Posterior cingulate gyrus (tissue), 11 donors: ENCODE results near the gene LRSAM1.

Experiments
- DNase-seq, 10 donors: peaks; one replicate each; pipeline versions ENCODE4 v3.0.0 to v3.0.0-alpha.2; 2020 to 2021; ENCODE audit warnings: mixed read lengths in 3 of 10
- intact Hi-C: fragments of 100-400 bp; cut with DNase I; formaldehyde crosslinking; loops from one replicate; pipeline ENCODE4 v1.15.1; 2023

LRSAM1 gene

DNA sequence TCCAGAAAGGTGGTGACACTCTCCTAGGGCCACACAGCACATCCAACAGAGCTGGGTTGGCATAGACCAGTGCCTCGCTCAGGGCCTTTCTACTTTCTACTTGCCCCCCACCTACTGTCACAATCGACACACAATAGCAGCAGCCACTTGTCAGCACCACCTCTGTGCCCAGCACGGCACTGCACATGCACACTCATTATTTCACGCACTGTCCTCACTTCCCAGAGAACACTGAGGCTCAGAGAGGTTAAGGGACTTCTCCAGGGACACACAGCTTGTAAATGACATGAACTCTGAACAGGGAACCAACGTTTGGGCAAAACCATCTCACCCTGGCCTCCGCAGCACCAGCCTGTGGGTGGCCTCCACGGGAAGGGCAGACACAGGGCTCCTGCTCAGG is 89.9 kb downstream of the LRSAM1 start:
- DNase-seq: no peak
- intact Hi-C loops: no loop called here

DNA sequence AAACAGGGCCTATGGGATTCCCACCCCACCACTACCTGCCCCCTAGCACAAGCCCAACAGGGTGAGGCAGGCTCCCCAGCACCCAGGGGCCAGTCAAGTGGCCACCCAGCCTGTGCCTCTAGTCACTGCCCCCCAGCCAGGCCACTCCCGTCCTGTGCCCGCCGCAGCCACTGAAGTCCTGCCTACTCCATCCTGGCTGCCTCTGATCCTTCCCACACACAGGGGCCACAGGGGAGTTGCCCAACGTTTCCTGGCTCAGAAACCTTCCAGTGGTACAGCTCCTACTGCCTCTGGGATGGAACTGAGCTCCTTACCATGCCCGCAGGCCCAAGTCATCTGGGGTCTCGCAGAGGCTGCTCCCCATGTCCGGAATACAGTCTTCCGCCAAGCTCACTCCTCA is 90.6 kb downstream of the LRSAM1 start:
- intact Hi-C loops: no loop called here
- no peak for DNase-seq

DNA sequence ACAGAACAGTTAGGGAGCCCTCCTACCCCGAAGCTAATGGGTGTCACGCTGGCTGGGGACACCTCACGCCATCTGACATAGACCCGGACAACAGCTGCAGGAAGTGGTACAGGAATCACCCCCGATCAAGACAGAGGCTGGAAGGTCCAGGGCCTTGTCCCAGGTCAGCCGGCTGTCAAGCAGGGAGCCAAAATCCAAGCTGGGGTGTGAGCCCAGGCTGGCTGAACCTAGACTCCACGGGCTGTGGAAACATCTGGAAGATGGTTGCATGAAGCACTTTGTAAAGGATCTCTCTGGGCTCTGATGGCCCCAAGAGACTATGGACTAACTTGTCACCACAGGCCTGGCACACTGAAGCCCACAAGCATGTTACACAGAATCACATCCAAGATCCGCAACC is 91.9 kb downstream of the LRSAM1 start:
- intact Hi-C loops: no loop called here
- no peak for DNase-seq

- DNase-seq: no peak
- intact Hi-C loops: no loop called here
Observed at GRCh38 chr9:127543973-127544533, 92.7 kb downstream of the LRSAM1 start.

DNA sequence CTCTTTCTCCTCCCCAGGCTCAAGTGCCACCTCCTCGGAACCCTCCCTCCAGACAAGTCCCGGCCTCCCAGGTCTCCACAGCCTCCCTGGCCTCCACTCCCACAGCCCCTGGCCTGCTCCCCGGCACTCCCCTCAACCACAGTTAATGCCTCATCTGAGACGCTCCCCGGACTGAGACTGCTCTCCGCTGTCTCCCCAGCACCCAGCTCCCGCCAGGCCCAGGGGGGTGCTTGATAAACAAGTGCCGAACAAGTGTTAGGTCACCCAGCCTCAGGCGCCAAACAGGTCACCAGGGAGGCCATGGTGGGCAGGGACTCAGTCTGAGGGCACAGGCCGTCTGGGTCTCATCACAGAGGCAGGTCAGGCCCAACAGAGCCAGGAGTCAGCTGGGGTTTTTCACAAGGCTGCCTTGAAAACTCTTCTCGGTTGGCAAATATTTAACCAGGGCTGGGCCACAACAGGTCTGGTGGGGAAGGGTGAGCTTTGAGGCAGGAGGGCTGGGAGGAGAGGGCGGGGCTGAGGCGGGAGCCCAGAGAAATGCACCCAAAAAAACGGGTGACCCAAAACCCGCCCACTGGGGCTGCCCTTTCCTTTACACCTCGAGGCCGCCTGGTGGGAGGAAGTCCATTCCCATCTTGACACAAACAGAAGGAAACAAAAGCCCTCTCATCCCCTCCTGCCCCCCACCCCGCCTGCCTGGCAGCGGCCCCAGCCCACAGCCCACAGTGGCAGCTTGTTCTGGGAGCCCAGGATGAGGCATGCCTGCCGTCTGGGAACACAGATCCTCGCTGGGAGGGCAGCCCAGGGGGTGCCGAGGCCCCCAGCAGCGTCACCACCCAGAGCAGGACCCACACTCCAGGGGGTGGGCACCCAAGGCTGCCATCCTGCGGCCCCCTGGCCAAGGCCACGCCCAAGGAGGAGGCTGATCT is 94.2 kb downstream of the LRSAM1 start:
- DNase-seq: peak in 8 of 10 donors; percentile 34 to 95 (median 74)
- intact Hi-C loops: no loop called here

- intact Hi-C loops: no loop called here
- DNase-seq: no peak
Observed at GRCh38 chr9:127546125-127546832, 95.0 kb downstream of the LRSAM1 start.

GRCh38 chr9:127548352-127548881 is 97.1 kb downstream of the LRSAM1 start:
- DNase-seq: no peak

GRCh38 chr9:127549218-127549617 is 97.9 kb downstream of the LRSAM1 start:
- DNase-seq: no peak
- intact Hi-C loops: no loop called here

More at GRCh38 chr9:127548352-127548881, 97.1 kb downstream of the LRSAM1 start:
- intact Hi-C loops: no loop called here

DNA sequence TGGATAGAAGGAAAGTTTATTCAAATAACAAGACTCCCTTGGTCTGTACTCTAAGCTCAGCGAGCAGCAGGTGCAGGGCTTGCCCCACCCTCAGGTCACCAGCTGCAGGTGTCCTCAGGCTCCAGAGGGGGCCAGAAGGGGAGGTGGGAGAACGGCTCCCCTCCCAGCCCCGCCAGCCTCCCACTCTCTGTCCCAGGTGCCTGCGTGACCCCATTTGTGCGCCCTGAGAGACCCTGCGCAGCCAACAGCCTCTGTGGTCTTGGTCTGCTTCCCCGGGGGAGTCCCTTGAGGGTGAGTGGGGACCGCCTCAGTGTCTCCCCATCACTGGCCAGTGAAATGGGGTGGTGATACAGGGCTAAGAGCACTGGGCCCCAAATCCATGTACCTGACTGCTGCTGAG is 98.4 kb downstream of the LRSAM1 start:
- intact Hi-C loops: no loop called here
- DNase-seq: no peak

- DNase-seq: no peak
- intact Hi-C loops: no loop called here
Observed at GRCh38 chr9:127550282-127550681, 99.0 kb downstream of the LRSAM1 start.

DNA sequence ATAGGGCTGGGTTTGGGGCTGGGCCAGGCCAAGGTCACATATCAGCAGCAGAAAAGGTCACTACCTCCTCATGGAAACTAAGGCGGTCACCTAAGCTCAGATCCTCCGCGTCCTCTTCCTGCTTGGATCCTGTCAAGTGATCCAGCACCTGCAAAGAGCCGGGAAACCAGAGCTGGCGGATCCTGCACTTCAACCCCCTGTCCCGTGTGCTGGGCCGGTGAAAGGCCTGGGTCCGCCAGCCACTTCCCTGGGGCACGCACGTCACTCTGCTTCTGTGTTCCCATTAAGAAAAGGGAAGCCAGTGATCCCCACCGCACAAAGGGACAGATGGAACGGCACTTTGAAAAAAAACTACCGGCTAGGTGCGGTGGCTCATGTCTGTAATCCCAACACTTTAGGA is 99.4 kb downstream of the LRSAM1 start:
- intact Hi-C loops: no loop called here
- no peak for DNase-seq
